Measurements from ENCODE around the gene MAPKAP1. TPM values are rescaled to one million over a fixed set of nuclear protein-coding genes. Genes with fewer than 3 reads are reported as not detected.

MAPKAP1 gene
- total and polyA plus RNA-seq, 8 donors: 32.7 to 212 (median 78.2) TPM

- H3K9me3 ChIP-seq: no peaks in the 10 kb centered on the region
- H3K27ac ChIP-seq: no peak overlapping the region
- intact Hi-C loops (cut with DNase I; ENCODE audit: low total_unique reads): no loop called here
- no peaks in the 10 kb centered on the region for H3K36me3 ChIP-seq
- H3K4me1 ChIP-seq: peaks cover 24 to 71% (median 51%) of the 10 kb centered on the region in 4 donors
- WGBS, 5 donors: 36 to 63% (median 55%) methylated on average over 5 of the region's 5 CpGs
- H3K27me3 ChIP-seq: no peaks in the 10 kb centered on the region
- no peak for TF ChIP-seq CTCF (IDR thresholded peaks at IDR 0.05)
- no peak for TF ChIP-seq POLR2AphosphoS5 (IDR thresholded peaks at IDR 0.05)
- no peak for TF ChIP-seq EP300 (IDR thresholded peaks at IDR 0.05)
- TF ChIP-seq POLR2A (IDR thresholded peaks at IDR 0.05): no peak
- H3K4me3 ChIP-seq: no peak overlapping the region
- no peak for DNase-seq
Observed at GRCh38 chr9:125634040-125634717, 72.8 kb downstream of the MAPKAP1 start.

GRCh38 chr9:125633116-125633745 is 73.8 kb downstream of the MAPKAP1 start:
- WGBS, 5 donors: 46 to 62% (median 53%) methylated on average over 2 of the region's 2 CpGs
- intact Hi-C loops (cut with DNase I; ENCODE audit: low total_unique reads): no loop called here
- Histone ChIP-seq H3K9me3 (no peaks in the 10 kb centered on the region), H3K4me1 (peaks cover 24 to 64% (median 47%) of the 10 kb centered on the region in 4 donors), H3K36me3 (no peaks in the 10 kb centered on the region), H3K4me3 (no peak overlapping the region), H3K27ac (peak overlapping the region in 2 of 5 donors; percentile 41 to 51), H3K27me3 (no peaks in the 10 kb centered on the region)
- no peak for TF ChIP-seq CTCF (IDR thresholded peaks at IDR 0.05)
- peak in 1 of 3 donors; percentile 11 for TF ChIP-seq POLR2AphosphoS5 (IDR thresholded peaks at IDR 0.05)
- TF ChIP-seq EP300 (IDR thresholded peaks at IDR 0.05): no peak
- peak in 1 of 2 donors; percentile 43 for DNase-seq

GRCh38 chr9:125632321-125633115 is 74.5 kb downstream of the MAPKAP1 start:
- intact Hi-C loops (cut with DNase I; ENCODE audit: low total_unique reads): no loop called here
- H3K27ac ChIP-seq: peak overlapping the region in 2 of 5 donors; percentile 41 to 51

More at GRCh38 chr9:125632321-125633115, 74.5 kb downstream of the MAPKAP1 start:
- TF ChIP-seq POLR2AphosphoS5 (IDR thresholded peaks at IDR 0.05) (no peak), EP300 (IDR thresholded peaks at IDR 0.05) (no peak), POLR2A (IDR thresholded peaks at IDR 0.05) (no peak), CTCF (IDR thresholded peaks at IDR 0.05) (no peak)
- DNase-seq: peak in 1 of 2 donors; percentile 29
- H3K4me3 ChIP-seq: no peak overlapping the region
- WGBS, 5 donors: 37 to 55% (median 52%) methylated on average over 4 of the region's 4 CpGs
- H3K9me3 ChIP-seq: no peaks in the 10 kb centered on the region
- peaks cover 24 to 64% (median 45%) of the 10 kb centered on the region in 4 donors for H3K4me1 ChIP-seq
- H3K27me3 ChIP-seq: no peaks in the 10 kb centered on the region
- no peaks in the 10 kb centered on the region for H3K36me3 ChIP-seq

Measured in stomach (tissue), 9 donors.